HCT116 (cell line): ENCODE data around the gene MGA. TPM values are rescaled to one million over a fixed set of nuclear protein-coding genes. Genes with fewer than 3 reads are reported as not detected.

ENCODE experiments used
- ATAC-seq: fragments of 200-7000 bp; cut with Tn5 transposase; 2 replicates; pipeline ENCODE4 v1.9.1; 2020; ENCODE audit warnings: mild to moderate bottlenecking, moderate library complexity
- BruUV-seq: library from RNA; stranded (reverse); fragments of 400-500 nt; replicated peaks from 2 replicates; lab custom pipeline; 2021; lab: Mats Ljungman, UMichigan
- CTCF ChIA-PET: fragments of 300-600 bp; sonication (Branson Sonifier 250); formaldehyde crosslinking; loops from one replicate; lab custom pipeline; 2021; ENCODE audit warnings: antibody characterized with exemption; lab: Charles Lee
- POLR2A ChIA-PET: fragments of 300-600, 350-600 bp; sonication (Branson Sonifier 250); formaldehyde crosslinking; loops from one replicate; lab custom pipeline; 2021; ENCODE audit warnings: antibody characterized with exemption; lab: Charles Lee
- RAD21 ChIA-PET, 2 experiments: fragments of 300-600 bp; sonication (Branson Sonifier 250); formaldehyde crosslinking; loops; one replicate each; lab custom pipeline; 2023; ENCODE audit warnings: low total read pairs in 2 of 2; ENCODE audit not compliant: uncharacterized antibody in 2 of 2, unreplicated experiment in 2 of 2, low non-redundant PET in 1 of 2; lab: Charles Lee
- DNase-seq: peaks from one replicate; pipeline ENCODE4 v3.0.0-alpha.2; 2010; ENCODE audit warnings: low read depth, low spot score
- H2AFZ ChIP-seq: fragments of 200-600 bp; shearing (Covaris generic), sonication (generic); 2 replicates; pipeline ENCODE4 v1.6.1; 2017; ENCODE audit warnings: low read depth, mixed run types, mixed read lengths, antibody characterized with exemption, low read length; ENCODE audit not compliant: poor library complexity, severe bottlenecking
- H3K27ac ChIP-seq: 2 replicates; pipeline ENCODE4 v1.5.1; 2012; ENCODE audit warnings: low read depth, low read length
- H3K27me3 ChIP-seq: fragments of 200-600 bp; sonication (generic); 2 replicates; pipeline ENCODE4 v1.6.1; 2016; ENCODE audit warnings: mixed run types, low read length, mixed read lengths; ENCODE audit not compliant: insufficient read depth
- H3K36me3 ChIP-seq, 2 experiments: fragments of 200-500 bp in 1 of 2; fragments of 200-600 bp in 1 of 2; sonication (Bioruptor generic) in 1 of 2; sonication (generic) in 1 of 2; 2 replicates each; pipeline versions ENCODE4 v1.5.1 to v1.6.1; 2014 to 2016; ENCODE audit warnings: low read length in 2 of 2, inconsistent platforms in 1 of 2, mixed read lengths in 1 of 2, mixed run types in 1 of 2; ENCODE audit not compliant: insufficient read depth in 2 of 2, control insufficient read depth in 1 of 2
- H3K4me1 ChIP-seq, 2 experiments: fragments of 200-600 bp in 1 of 2; sonication (generic) in 1 of 2; 2 replicates each; pipeline versions ENCODE4 v1.5.1 to v1.6.1; 2012 to 2017; ENCODE audit warnings: low read length in 2 of 2, inconsistent platforms in 1 of 2, mild to moderate bottlenecking in 1 of 2, mixed read lengths in 1 of 2, mixed run types in 1 of 2, moderate library complexity in 1 of 2; ENCODE audit not compliant: insufficient read depth in 2 of 2, control insufficient read depth in 1 of 2
- H3K4me2 ChIP-seq: fragments of 200-600 bp; sonication (generic); 2 replicates; pipeline ENCODE4 v1.6.1; 2017; ENCODE audit warnings: mixed run types, low read length, mixed read lengths
- H3K4me3 ChIP-seq, 2 experiments: fragments of 200-600 bp in 1 of 2; sonication (generic) in 1 of 2; replicated peaks in 1 of 2; 2 replicates each; pipeline ENCODE4 v1.5.1; 2011 to 2016; ENCODE audit warnings: low read length in 2 of 2, control low read depth in 1 of 2, low read depth in 1 of 2, mild to moderate bottlenecking in 1 of 2, mixed read lengths in 1 of 2, mixed run types in 1 of 2
- H3K79me2 ChIP-seq: fragments of 200-600 bp; sonication (generic); 2 replicates; pipeline ENCODE4 v1.6.1; 2017; ENCODE audit warnings: mild to moderate bottlenecking, mixed run types, low read length, moderate library complexity, mixed read lengths; ENCODE audit not compliant: insufficient read depth
- H3K9ac ChIP-seq: fragments of 200-600 bp; sonication (generic); 2 replicates; pipeline ENCODE4 v1.6.1; 2016; ENCODE audit warnings: low read length, mixed read lengths
- H3K9me2 ChIP-seq: fragments of 200-600 bp; sonication (generic), shearing (Covaris generic); 2 replicates; pipeline ENCODE4 v1.6.1; 2017; ENCODE audit warnings: mixed run types, mild to moderate bottlenecking, moderate library complexity; ENCODE audit not compliant: insufficient read depth
- H3K9me3 ChIP-seq, 2 experiments: fragments of 200-500 bp in 1 of 2; fragments of 200-600 bp in 1 of 2; sonication (Bioruptor generic) in 1 of 2; sonication (generic) in 1 of 2; 2 replicates each; pipeline ENCODE4 v1.6.1; 2014 to 2017; ENCODE audit warnings: low read length in 2 of 2, mixed read lengths in 2 of 2, inconsistent platforms in 1 of 2, low read depth in 1 of 2, mild to moderate bottlenecking in 1 of 2, mixed run types in 1 of 2, moderate library complexity in 1 of 2; ENCODE audit not compliant: control insufficient read depth in 1 of 2, insufficient read depth in 1 of 2
- H4K20me1 ChIP-seq: fragments of 200-600 bp; sonication (generic), shearing (Covaris generic); 2 replicates; pipeline ENCODE4 v1.6.1; 2017; ENCODE audit warnings: mixed run types, mild to moderate bottlenecking, moderate library complexity; ENCODE audit not compliant: insufficient read depth
- CEBPB ChIP-seq: IDR thresholded peaks from 2 replicates; pipeline ENCODE4 v1.6.1; 2012; ENCODE audit warnings: low read depth
- EGR1 ChIP-seq: IDR thresholded peaks from 2 replicates; pipeline ENCODE4 v1.6.1; 2012; ENCODE audit warnings: low read depth
- EZH2phosphoT487 ChIP-seq: fragments of 200-600 bp; IDR thresholded peaks from 2 replicates; pipeline ENCODE4 v1.6.1; 2018; ENCODE audit warnings: antibody characterized with exemption, borderline replicate concordance
- MAX ChIP-seq: IDR thresholded peaks from 2 replicates; pipeline ENCODE4 v1.6.1; 2012
- POLR2A ChIP-seq: IDR thresholded peaks from 2 replicates; pipeline ENCODE4 v1.7.0; 2011; ENCODE audit warnings: borderline replicate concordance; ENCODE audit not compliant: insufficient read depth, insufficient read length; ENCODE audit errors: extremely low read depth
- POLR2AphosphoS5 ChIP-seq: IDR thresholded peaks from 2 replicates; pipeline ENCODE4 v1.6.1; 2011; ENCODE audit warnings: mild to moderate bottlenecking, low read depth, low read length, moderate library complexity
- RAD21 ChIP-seq: IDR thresholded peaks from 2 replicates; pipeline ENCODE4 v1.6.1; 2012; ENCODE audit warnings: low read depth, mild to moderate bottlenecking
- SP1 ChIP-seq: IDR thresholded peaks from 2 replicates; pipeline ENCODE4 v1.6.1; 2012; ENCODE audit warnings: low read depth
- SRF ChIP-seq: IDR thresholded peaks from 2 replicates; pipeline ENCODE4 v1.6.1; 2012; ENCODE audit warnings: low read depth
- TCF7L2 ChIP-seq: IDR thresholded peaks from 2 replicates; pipeline ENCODE4 v1.7.0; 2011; ENCODE audit warnings: borderline replicate concordance, inconsistent platforms; ENCODE audit not compliant: insufficient read depth, insufficient read length; ENCODE audit errors: extremely low read depth
- YY1 ChIP-seq: IDR thresholded peaks from 2 replicates; pipeline ENCODE4 v1.6.1; 2011; ENCODE audit warnings: low read length, low read depth, moderate library complexity, mild to moderate bottlenecking; ENCODE audit not compliant: insufficient replicate concordance; ENCODE audit errors: extremely low read depth
- ZBTB33 ChIP-seq: IDR thresholded peaks from 2 replicates; pipeline ENCODE4 v1.6.1; 2011; ENCODE audit warnings: mild to moderate bottlenecking, low read length, moderate library complexity; ENCODE audit not compliant: insufficient replicate concordance; ENCODE audit errors: extremely low read depth
- ZFX ChIP-seq: fragments of 450-650 bp; IDR thresholded peaks from 2 replicates; pipeline ENCODE4 v1.6.1; 2017
- ZNF274 ChIP-seq: fragments of 200-500 bp; sonication (Bioruptor generic); IDR thresholded peaks from 2 replicates; pipeline ENCODE4 v1.6.1; 2014; ENCODE audit warnings: mild to moderate bottlenecking, low read depth, low read length, inconsistent platforms
- intact Hi-C: fragments of 100-400 bp; cut with micrococcal nuclease; formaldehyde crosslinking; loops from 2 replicates; pipeline ENCODE4 v1.10.0; 2022
- total RNA-seq: library from RNA; stranded (reverse); gene quantifications from one replicate; pipeline ENCODE4 v1.2.1, GENCODE V29; 2021; ENCODE audit not compliant: unreplicated experiment

Gene MGA
- total RNA-seq, 1 experiment from 2014 or later = 28.9 TPM

GRCh38 chr15:41659190-41659589 lies 1.0 kb upstream of the MGA start (continued):
- TF ChIP-seq ZBTB33 (no peak), YY1 (no peak), TCF7L2 (no peak)

DNA sequence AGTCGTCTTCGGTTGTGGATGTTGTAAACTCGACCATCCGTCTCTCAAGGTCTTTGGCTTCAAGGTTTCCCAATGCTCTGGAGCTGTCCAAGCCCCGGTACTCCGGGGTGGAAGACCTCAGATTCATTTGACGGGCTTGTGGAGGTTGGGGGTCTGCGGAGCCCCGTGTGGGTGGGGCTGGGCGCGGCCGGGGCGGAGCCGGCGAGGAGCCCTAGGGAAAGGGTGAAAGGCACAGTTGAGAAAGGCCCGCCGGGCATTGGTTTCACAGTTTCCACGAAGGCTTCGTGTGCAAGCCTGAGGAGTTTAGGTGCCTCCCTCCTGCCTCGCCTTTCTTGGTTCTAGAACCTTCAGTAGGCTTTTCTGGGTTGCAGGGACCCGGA lies 360 bp upstream of the MGA start:
- intact Hi-C loops = no loop called here
- no TSS peak for BruUV-seq
- H3K36me3 ChIP-seq = no peaks in the 10 kb centered on the region
- H3K9me2 ChIP-seq = no peaks in the 10 kb centered on the region
- H3K4me3 ChIP-seq = peak overlapping the region; percentile 52 to 57; a peak in 2 of 4 replicates
- no peak for DNase-seq
- RAD21 ChIA-PET = interaction anchor here in 1 of 2 experiments (1.5 kb wide), 1 partner anchor 56 kb away, joined by 4 read pairs; no protein-coding TSS in a partner anchor
- H3K9me3 ChIP-seq = no peaks in the 10 kb centered on the region
- H3K27me3 ChIP-seq = no peaks in the 10 kb centered on the region
- POLR2A ChIA-PET = interaction anchor here (0.8 to 1.2 kb wide), 2 partner anchors 13 to 15 kb away, joined by 3 read pairs; no protein-coding TSS in a partner anchor
- TF ChIP-seq EZH2phosphoT487 (no peak), CEBPB (no peak), POLR2A (no peak), ZNF274 (no peak), POLR2AphosphoS5 (no peak), MAX (no peak), EGR1 (no peak), RAD21 (no peak), SRF (no peak), SP1 (no peak), TCF7L2 (no peak), ZFX (no peak)
- TF ChIP-seq, all 23 proteins: peak for 0
- Histone ChIP-seq H4K20me1 (no peaks in the 10 kb centered on the region), H2AFZ (no peak overlapping the region), H3K27ac (peak overlapping the region; percentile 77), H3K4me2 (peak overlapping the region; percentile 83), H3K79me2 (peaks cover 43% of the 10 kb centered on the region), H3K4me1 (peaks cover 6 to 27% of the 10 kb centered on the region in 2 experiments), H3K9ac (no peak overlapping the region)
- CTCF ChIA-PET = no interaction called here
- no peak for ATAC-seq
